ENCODE results near the gene B3GNT5.
A peak's percentile ranks its signal among the peaks of the same experiment; 100 is the strongest.

The B3GNT5 gene

GRCh38 chr3:183296944-183297343, 43.9 kb downstream of the B3GNT5 start:
- FAIRE-seq, result no peak

GRCh38 chr3:183298701-183299153, 45.7 kb downstream of the B3GNT5 start:
- FAIRE-seq, result no peak

- no peak for FAIRE-seq
Measured at GRCh38 chr3:183299976-183300375, 46.9 kb downstream of the B3GNT5 start.

- FAIRE-seq, result no peak
Measured at GRCh38 chr3:183300996-183301562, 48.0 kb downstream of the B3GNT5 start.

GRCh38 chr3:183301937-183302580, 49.0 kb downstream of the B3GNT5 start:
- FAIRE-seq, result no peak

- FAIRE-seq, result no peak
Measured at GRCh38 chr3:183303690-183304089, 50.6 kb downstream of the B3GNT5 start.

GRCh38 chr3:183306798-183307671, 54.0 kb downstream of the B3GNT5 start:
- FAIRE-seq, result peak; percentile 5

- FAIRE-seq, result no peak
Measured at GRCh38 chr3:183307749-183308148, 54.7 kb downstream of the B3GNT5 start.

- FAIRE-seq, result no peak
Measured at GRCh38 chr3:183308751-183309150, 55.7 kb downstream of the B3GNT5 start.

GRCh38 chr3:183309276-183309675, 56.2 kb downstream of the B3GNT5 start:
- no peak for FAIRE-seq

GRCh38 chr3:183310936-183311335, 57.9 kb downstream of the B3GNT5 start:
- no peak for FAIRE-seq

- no peak for FAIRE-seq
Measured at GRCh38 chr3:183312433-183312832, 59.4 kb downstream of the B3GNT5 start.

GRCh38 chr3:183313351-183313750, 60.3 kb downstream of the B3GNT5 start:
- no peak for FAIRE-seq

- no peak for FAIRE-seq
Measured at GRCh38 chr3:183313764-183314163, 60.7 kb downstream of the B3GNT5 start.

- no peak for FAIRE-seq
Measured at GRCh38 chr3:183315739-183316138, 62.7 kb downstream of the B3GNT5 start.

GRCh38 chr3:183317271-183317670, 64.2 kb downstream of the B3GNT5 start:
- FAIRE-seq, result no peak

- FAIRE-seq, result no peak
Measured at GRCh38 chr3:183317886-183318865, 65.1 kb downstream of the B3GNT5 start.

- no peak for FAIRE-seq
Measured at GRCh38 chr3:183318877-183319276, 65.8 kb downstream of the B3GNT5 start.

- FAIRE-seq, result no peak
Measured at GRCh38 chr3:183319371-183319770, 66.3 kb downstream of the B3GNT5 start.

Measured in colon (tissue), 2 donors.